Mammary epithelial cell (primary cell): ENCODE results near the gene IMP3.

ENCODE experiments used
- EZH2 ChIP-seq: IDR thresholded peaks from 2 replicates; pipeline ENCODE4 v1.6.1; 2012; ENCODE audit warnings: low read length, inconsistent platforms, borderline replicate concordance
- TF ChIP-seq, protein P1 (sequence below), 2 donors: IDR thresholded peaks in 1 of 2; conservative IDR thresholded peaks in 1 of 2; 2 replicates each; pipeline ENCODE4 v1.5.1; 2011 to 2012; ENCODE audit warnings: inconsistent platforms in 2 of 2, low read length in 2 of 2, mild to moderate bottlenecking in 2 of 2, control low read depth in 1 of 2, low read depth in 1 of 2; ENCODE audit not compliant: insufficient read depth in 1 of 2; ENCODE audit errors: extremely low read depth in 1 of 2

DNA sequence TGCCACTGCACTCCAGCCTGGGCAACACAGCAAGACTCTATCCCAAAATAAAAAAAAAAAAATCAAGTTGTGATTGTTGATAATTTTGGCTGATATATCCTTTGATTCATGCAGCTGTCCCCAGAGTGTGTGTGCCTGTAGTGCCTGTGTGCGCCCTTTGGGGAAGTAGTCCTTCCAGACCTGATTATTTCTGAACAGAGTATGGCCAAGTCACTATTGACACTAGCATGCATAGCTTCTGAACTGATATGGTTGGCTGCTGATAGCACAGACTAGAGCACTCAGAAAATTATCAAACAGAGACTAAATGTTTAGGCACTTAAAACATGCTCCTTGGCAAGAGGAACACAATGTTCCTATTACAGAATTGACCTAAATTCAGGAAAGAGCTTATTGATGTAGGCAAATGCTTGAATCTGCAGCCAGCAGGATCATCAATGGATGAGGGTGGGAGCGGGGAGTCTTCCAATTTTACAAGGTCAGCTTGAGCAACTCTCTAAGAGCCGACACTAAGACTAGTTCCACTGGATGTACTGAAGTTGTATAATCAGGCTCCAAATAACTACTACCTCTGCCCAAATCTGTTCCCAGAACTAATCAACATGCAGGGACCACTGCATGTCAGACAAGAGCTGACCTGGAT lies 43.2 kb downstream of the IMP3 start:
- TF ChIP-seq, protein P1, sequence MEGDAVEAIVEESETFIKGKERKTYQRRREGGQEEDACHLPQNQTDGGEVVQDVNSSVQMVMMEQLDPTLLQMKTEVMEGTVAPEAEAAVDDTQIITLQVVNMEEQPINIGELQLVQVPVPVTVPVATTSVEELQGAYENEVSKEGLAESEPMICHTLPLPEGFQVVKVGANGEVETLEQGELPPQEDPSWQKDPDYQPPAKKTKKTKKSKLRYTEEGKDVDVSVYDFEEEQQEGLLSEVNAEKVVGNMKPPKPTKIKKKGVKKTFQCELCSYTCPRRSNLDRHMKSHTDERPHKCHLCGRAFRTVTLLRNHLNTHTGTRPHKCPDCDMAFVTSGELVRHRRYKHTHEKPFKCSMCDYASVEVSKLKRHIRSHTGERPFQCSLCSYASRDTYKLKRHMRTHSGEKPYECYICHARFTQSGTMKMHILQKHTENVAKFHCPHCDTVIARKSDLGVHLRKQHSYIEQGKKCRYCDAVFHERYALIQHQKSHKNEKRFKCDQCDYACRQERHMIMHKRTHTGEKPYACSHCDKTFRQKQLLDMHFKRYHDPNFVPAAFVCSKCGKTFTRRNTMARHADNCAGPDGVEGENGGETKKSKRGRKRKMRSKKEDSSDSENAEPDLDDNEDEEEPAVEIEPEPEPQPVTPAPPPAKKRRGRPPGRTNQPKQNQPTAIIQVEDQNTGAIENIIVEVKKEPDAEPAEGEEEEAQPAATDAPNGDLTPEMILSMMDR (conservative IDR thresholded peaks at IDR 0.05 in 1 of 2, IDR thresholded peaks at IDR 0.05 in 1 of 2; ENCODE audit: extremely low read depth in 1 of 2, insufficient read depth in 1 of 2, low read depth in 1 of 2, low read length in 2 of 2): no peak
- TF ChIP-seq EZH2: no peak
